ENCODE measurements around the gene STK33.

Gene STK33

GRCh38 chr11:8544807-8545206 lies 49.2 kb downstream of the STK33 start:
- H3K36me3 ChIP-seq (ENCODE audit: insufficient read depth, low read length), result no peaks in the 10 kb centered on the region

GRCh38 chr11:8543278-8543677 lies 50.8 kb downstream of the STK33 start:
- H3K4me1 ChIP-seq (ENCODE audit: insufficient read depth, low read length), result no peaks in the 10 kb centered on the region
- no peaks in the 10 kb centered on the region for H3K36me3 ChIP-seq (ENCODE audit: insufficient read depth, low read length)
- H3K9ac ChIP-seq (ENCODE audit: low read depth, low read length), result no peak overlapping the region
- H3K9me3 ChIP-seq (ENCODE audit: control insufficient read depth, insufficient read depth, low read length), result no peaks in the 10 kb centered on the region

More at GRCh38 chr11:8544807-8545206, 49.2 kb downstream of the STK33 start:
- no peak overlapping the region for H3K9ac ChIP-seq (ENCODE audit: low read depth, low read length)
- H3K9me3 ChIP-seq (ENCODE audit: control insufficient read depth, insufficient read depth, low read length), result no peaks in the 10 kb centered on the region
- H3K4me1 ChIP-seq (ENCODE audit: insufficient read depth, low read length), result no peaks in the 10 kb centered on the region

GRCh38 chr11:8541448-8541847 lies 52.6 kb downstream of the STK33 start:
- H3K4me1 ChIP-seq (ENCODE audit: insufficient read depth, low read length), result no peaks in the 10 kb centered on the region
- no peak overlapping the region for H3K9ac ChIP-seq (ENCODE audit: low read depth, low read length)
- H3K9me3 ChIP-seq (ENCODE audit: control insufficient read depth, insufficient read depth, low read length), result no peaks in the 10 kb centered on the region
- no peaks in the 10 kb centered on the region for H3K36me3 ChIP-seq (ENCODE audit: insufficient read depth, low read length)

- Histone ChIP-seq H3K36me3 (ENCODE audit: insufficient read depth, low read length) (no peaks in the 10 kb centered on the region), H3K9me3 (ENCODE audit: control insufficient read depth, insufficient read depth, low read length) (no peaks in the 10 kb centered on the region), H3K9ac (ENCODE audit: low read depth, low read length) (no peak overlapping the region), H3K4me1 (ENCODE audit: insufficient read depth, low read length) (peaks cover 3% of the 10 kb centered on the region; the same call in 1 of the 2 replicates)
Measured at GRCh38 chr11:8533332-8533731, 60.7 kb downstream of the STK33 start.

- no peak overlapping the region for H3K9ac ChIP-seq (ENCODE audit: low read depth, low read length)
- H3K36me3 ChIP-seq (ENCODE audit: insufficient read depth, low read length), result no peaks in the 10 kb centered on the region
- peaks cover 11% of the 10 kb centered on the region; the same call in 1 of the 2 replicates for H3K4me1 ChIP-seq (ENCODE audit: insufficient read depth, low read length)
- no peaks in the 10 kb centered on the region for H3K9me3 ChIP-seq (ENCODE audit: control insufficient read depth, insufficient read depth, low read length)
Measured at GRCh38 chr11:8532475-8532874, 61.6 kb downstream of the STK33 start.

GRCh38 chr11:8531982-8532381 lies 62.0 kb downstream of the STK33 start:
- no peak overlapping the region for H3K9ac ChIP-seq (ENCODE audit: low read depth, low read length)
- H3K36me3 ChIP-seq (ENCODE audit: insufficient read depth, low read length), result no peaks in the 10 kb centered on the region
- peaks cover 11% of the 10 kb centered on the region; the same call in 1 of the 2 replicates for H3K4me1 ChIP-seq (ENCODE audit: insufficient read depth, low read length)
- no peaks in the 10 kb centered on the region for H3K9me3 ChIP-seq (ENCODE audit: control insufficient read depth, insufficient read depth, low read length)

- H3K9me3 ChIP-seq (ENCODE audit: control insufficient read depth, insufficient read depth, low read length), result no peaks in the 10 kb centered on the region
- peaks cover 11% of the 10 kb centered on the region; the same call in 1 of the 2 replicates for H3K4me1 ChIP-seq (ENCODE audit: insufficient read depth, low read length)
- H3K9ac ChIP-seq (ENCODE audit: low read depth, low read length), result no peak overlapping the region
- H3K36me3 ChIP-seq (ENCODE audit: insufficient read depth, low read length), result no peaks in the 10 kb centered on the region
Measured at GRCh38 chr11:8531312-8531711, 62.7 kb downstream of the STK33 start.

- Histone ChIP-seq H3K9me3 (ENCODE audit: control insufficient read depth, insufficient read depth, low read length) (no peaks in the 10 kb centered on the region; the same call in 1 of the 2 replicates), H3K9ac (ENCODE audit: low read depth, low read length) (no peak overlapping the region), H3K36me3 (ENCODE audit: insufficient read depth, low read length) (no peaks in the 10 kb centered on the region), H3K4me1 (ENCODE audit: insufficient read depth, low read length) (peaks cover 11% of the 10 kb centered on the region; the same call in 1 of the 2 replicates)
Measured at GRCh38 chr11:8527939-8528338, 66.1 kb downstream of the STK33 start.

GRCh38 chr11:8523396-8523795 lies 70.6 kb downstream of the STK33 start:
- Histone ChIP-seq H3K4me1 (ENCODE audit: insufficient read depth, low read length) (peaks cover 8% of the 10 kb centered on the region; the same call in 1 of the 2 replicates), H3K36me3 (ENCODE audit: insufficient read depth, low read length) (no peaks in the 10 kb centered on the region), H3K9me3 (ENCODE audit: control insufficient read depth, insufficient read depth, low read length) (peaks cover 6% of the 10 kb centered on the region), H3K9ac (ENCODE audit: low read depth, low read length) (no peak overlapping the region)

GRCh38 chr11:8512547-8512946 lies 81.5 kb downstream of the STK33 start:
- Histone ChIP-seq H3K36me3 (ENCODE audit: insufficient read depth, low read length) (no peaks in the 10 kb centered on the region), H3K9ac (ENCODE audit: low read depth, low read length) (no peak overlapping the region), H3K9me3 (ENCODE audit: control insufficient read depth, insufficient read depth, low read length) (peaks cover 5% of the 10 kb centered on the region; the same call in 1 of the 2 replicates), H3K4me1 (ENCODE audit: insufficient read depth, low read length) (no peaks in the 10 kb centered on the region)

- H3K9me3 ChIP-seq (ENCODE audit: control insufficient read depth, insufficient read depth, low read length), result no peaks in the 10 kb centered on the region
- no peaks in the 10 kb centered on the region for H3K36me3 ChIP-seq (ENCODE audit: insufficient read depth, low read length)
- H3K9ac ChIP-seq (ENCODE audit: low read depth, low read length), result no peak overlapping the region
- no peaks in the 10 kb centered on the region for H3K4me1 ChIP-seq (ENCODE audit: insufficient read depth, low read length)
Measured at GRCh38 chr11:8503910-8504364, 90.1 kb downstream of the STK33 start.

GRCh38 chr11:8501836-8502235 lies 92.2 kb downstream of the STK33 start:
- Histone ChIP-seq H3K9me3 (ENCODE audit: control insufficient read depth, insufficient read depth, low read length) (no peaks in the 10 kb centered on the region), H3K9ac (ENCODE audit: low read depth, low read length) (no peak overlapping the region), H3K4me1 (ENCODE audit: insufficient read depth, low read length) (no peaks in the 10 kb centered on the region)

GRCh38 chr11:8488395-8488794 lies 105.6 kb downstream of the STK33 start:
- peaks cover 18% of the 10 kb centered on the region for H3K9me3 ChIP-seq (ENCODE audit: control insufficient read depth, insufficient read depth, low read length)
- H3K4me1 ChIP-seq (ENCODE audit: insufficient read depth, low read length), result no peaks in the 10 kb centered on the region
- H3K36me3 ChIP-seq (ENCODE audit: insufficient read depth, low read length), result no peaks in the 10 kb centered on the region; the same call in 1 of the 2 replicates
- no peak overlapping the region for H3K9ac ChIP-seq (ENCODE audit: low read depth, low read length)

More at GRCh38 chr11:8501836-8502235, 92.2 kb downstream of the STK33 start:
- H3K36me3 ChIP-seq (ENCODE audit: insufficient read depth, low read length), result no peaks in the 10 kb centered on the region

- Histone ChIP-seq H3K36me3 (ENCODE audit: insufficient read depth, low read length) (no peaks in the 10 kb centered on the region; the same call in 1 of the 2 replicates), H3K9ac (ENCODE audit: low read depth, low read length) (no peak overlapping the region), H3K9me3 (ENCODE audit: control insufficient read depth, insufficient read depth, low read length) (peaks cover 18% of the 10 kb centered on the region), H3K4me1 (ENCODE audit: insufficient read depth, low read length) (no peaks in the 10 kb centered on the region)
Measured at GRCh38 chr11:8487261-8487660, 106.8 kb downstream of the STK33 start.

- no peaks in the 10 kb centered on the region for H3K4me1 ChIP-seq (ENCODE audit: insufficient read depth, low read length)
- no peak overlapping the region for H3K9ac ChIP-seq (ENCODE audit: low read depth, low read length)
- H3K9me3 ChIP-seq (ENCODE audit: control insufficient read depth, insufficient read depth, low read length), result peaks cover 8% of the 10 kb centered on the region; the same call in 1 of the 2 replicates
- no peaks in the 10 kb centered on the region; the same call in 1 of the 2 replicates for H3K36me3 ChIP-seq (ENCODE audit: insufficient read depth, low read length)
Measured at GRCh38 chr11:8484251-8484650, 109.8 kb downstream of the STK33 start.

Measured in ES-I3 (cell line).